GM21576 (cell line): ENCODE measurements around the gene PLA2G7.
"Not testable (repeated sequence)": the region's sequence is repeated elsewhere in the genome, so short reads cannot be mapped to it uniquely, and the experiment has no call there.

Source experiments
- ATAC-seq: cut with Tn5 transposase; IDR thresholded peaks from one replicate; pipeline ENCODE4 v1.9.1; 2021; ENCODE audit warnings: mild to moderate bottlenecking, moderate library complexity; ENCODE audit not compliant: unreplicated experiment

PLA2G7 gene

DNA sequence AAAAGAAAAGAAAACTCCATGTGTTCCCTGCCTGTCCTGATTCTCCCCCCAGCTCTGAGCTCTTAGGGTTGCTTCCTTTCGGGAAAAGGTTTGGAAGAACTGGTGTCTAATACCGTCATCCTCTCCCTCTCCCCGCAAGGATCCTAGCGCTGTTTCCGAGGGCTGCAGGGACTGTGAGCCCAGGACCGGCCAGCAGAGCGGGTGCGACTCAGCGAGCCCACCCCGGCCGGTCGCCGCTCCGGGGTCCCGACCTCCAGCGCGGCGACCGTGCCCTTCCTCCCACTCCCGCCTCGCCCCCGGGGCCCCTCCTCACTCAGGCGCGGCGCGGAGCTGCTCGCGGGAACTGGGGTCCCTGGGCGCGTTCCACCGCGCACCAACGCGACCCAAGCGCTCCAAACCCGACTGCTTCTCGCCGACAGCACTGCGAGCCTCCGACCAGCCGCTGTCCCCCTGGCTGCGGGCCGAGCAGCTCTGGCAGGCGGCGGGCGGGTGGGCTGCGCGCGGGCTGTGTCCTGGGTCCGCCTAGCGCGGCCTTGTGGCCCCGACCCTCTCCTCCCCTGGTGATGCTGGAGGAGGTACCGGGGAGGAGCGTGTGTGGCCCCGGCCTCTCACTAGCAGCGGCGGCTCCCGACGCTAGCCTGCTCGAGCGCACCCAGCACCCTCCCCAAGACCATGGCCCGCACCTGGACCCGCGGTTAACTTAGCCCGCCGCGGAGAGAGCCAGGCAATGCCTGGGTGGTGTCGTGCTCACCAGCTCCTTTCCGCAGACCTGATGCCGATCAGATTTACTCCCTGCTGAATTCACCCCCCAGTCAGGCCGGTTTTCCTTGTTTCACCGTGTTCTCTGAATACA lies at the start of gene PLA2G7:
PLA2G7 (minus strand) TSS at position 509 of the 853 bp plus-strand sequence. CDS start 12,484 bp downstream, outside the sequence.
- ATAC-seq: no peak

DNA sequence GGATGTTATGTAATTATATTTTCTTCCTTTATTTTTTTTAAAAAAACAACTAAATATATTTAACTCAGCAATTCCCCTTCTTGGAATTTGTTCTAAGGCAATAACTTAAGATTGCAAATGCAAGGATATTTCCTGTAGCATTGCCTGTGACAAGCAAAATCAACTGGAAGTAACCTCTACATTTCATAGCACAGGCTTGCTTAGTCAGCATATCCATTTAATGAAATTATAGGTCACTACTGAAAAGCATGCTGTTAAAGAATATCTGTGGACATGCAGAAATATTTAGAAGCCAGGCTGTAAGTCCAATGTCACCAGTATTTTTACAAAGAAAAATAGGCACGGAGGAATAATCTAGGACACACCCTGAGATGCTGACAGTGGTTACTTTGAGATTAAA lies 49.4 kb upstream of the PLA2G7 start:
- no peak for ATAC-seq

DNA sequence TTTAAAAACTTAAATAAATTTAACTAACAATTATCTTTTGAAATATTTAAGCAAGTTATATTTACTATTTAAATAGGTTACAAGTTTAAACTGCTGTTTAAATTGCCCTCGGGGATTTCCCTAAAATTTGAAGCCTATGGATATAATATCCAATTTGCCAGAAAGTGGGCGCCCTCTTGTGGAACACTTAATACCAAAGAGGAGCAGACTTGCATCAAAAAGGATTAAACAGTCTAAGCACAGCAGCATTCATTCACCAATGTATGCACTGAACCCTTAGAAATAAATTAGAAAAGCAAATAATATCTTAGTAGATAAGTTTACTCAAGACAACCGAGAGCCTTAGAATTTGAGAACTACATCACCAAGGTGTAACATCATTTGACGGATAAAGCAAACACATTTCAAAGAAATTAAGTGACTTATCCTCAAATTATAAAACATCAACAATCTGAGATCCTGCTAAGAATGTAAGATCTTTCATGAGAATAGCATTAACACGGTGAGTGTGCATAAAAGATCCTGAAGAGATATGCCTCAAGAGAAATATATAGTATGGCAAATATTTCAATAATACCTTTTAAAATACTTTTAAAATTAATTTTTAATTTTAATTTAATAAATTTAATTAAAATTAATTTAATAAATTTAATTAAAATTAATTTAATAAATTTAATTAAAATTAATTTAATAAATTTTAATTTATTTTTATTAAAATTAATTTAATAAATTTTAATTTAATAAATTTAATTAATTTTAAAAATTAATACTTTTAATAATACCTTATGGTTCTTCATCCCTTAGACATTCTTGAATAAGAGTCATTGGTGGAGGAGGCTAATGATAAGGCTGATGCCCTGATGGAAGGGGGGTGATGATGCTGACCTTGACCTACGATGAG lies 46.6 kb upstream of the PLA2G7 start:
- ATAC-seq: no peak

DNA sequence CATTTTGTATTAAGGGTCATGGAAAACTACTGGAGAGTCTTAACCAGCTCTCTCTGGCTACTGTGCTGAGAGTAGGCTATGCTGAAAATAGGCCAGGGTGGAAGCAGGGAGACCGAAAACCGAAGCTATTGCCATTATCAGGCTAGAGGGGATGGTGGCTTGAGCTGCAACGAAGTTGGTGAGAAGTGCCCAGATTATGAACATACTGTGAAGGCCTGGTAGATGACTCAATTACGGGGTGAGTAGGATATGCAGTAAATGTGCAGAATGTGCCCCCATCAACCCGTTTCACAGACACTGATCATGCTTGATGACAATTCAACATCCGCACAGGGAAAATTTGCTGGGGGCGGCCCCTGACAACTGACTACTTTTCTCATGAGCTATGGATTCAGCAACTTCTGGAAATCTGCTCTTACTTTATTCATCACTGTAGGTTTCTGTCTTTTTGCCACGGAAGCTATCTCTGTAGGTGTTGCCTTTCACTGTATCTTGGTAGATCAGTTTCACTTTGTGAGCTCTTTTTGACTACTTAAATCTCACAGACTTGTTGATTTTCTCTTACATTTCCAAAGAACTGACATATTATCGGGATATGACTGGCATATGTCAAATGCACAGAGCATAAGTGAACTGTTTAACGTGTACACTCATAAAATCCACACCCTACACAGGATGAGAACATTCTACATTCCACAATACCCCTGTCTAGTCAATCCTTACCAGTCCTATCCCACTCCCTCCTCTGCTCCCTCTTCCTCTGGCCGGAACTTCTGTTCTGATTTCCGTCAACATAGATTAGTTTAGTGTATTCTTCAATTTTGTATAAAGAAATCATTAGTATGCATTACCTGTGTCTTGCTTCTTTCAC lies 42.5 kb upstream of the PLA2G7 start:
- no peak for ATAC-seq

DNA sequence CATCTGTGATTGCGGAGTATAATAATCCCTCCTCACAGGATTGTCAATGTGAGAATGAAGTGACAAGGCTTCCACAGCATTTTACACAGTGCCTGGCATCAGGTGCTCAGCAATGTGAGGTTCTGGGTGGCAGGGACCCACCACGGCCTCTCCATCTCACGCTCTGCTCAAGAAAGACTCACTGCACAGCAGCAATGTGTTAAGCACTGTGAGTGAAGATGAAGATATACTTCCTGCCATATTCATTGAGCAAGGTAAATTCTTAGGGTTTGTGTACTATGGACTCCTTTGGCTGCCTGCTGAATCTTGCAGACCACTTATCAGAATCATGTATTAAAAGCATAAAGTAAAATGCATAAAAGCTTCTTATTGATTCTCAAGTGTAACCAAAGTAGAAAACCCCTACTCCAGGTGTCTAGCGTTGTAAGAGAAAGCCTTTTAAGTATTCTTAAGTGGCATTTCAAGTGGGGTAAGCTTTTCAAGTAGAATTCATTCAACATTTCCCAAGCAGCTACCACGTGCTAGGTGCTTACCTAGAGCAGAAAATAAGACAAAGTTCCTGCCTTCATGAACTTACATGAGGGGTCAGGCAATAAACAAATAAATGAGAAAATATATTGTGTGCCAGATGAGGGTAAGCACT lies 41.0 kb upstream of the PLA2G7 start:
- no peak for ATAC-seq

DNA sequence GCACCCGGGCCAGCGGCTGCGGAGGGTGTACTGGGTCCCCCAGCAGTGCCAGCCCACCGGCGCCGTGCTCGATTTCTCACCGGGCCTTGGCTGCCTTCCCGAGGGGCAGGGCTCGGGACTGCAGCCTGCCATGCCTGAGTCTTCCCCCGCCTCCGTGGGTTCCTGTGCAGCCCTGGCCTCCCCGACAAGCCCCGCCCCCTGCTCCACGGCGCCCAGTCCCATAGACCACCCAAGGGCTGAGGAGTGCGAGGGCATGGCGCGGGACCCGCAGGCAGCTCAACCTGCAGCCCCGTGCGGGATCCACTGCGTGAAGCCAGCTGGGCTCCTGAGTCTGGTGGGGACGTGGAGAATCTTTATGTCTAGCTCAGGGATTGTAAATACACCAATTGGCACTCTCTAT lies 39.6 kb upstream of the PLA2G7 start:
- ATAC-seq: not testable (repeated sequence)

DNA sequence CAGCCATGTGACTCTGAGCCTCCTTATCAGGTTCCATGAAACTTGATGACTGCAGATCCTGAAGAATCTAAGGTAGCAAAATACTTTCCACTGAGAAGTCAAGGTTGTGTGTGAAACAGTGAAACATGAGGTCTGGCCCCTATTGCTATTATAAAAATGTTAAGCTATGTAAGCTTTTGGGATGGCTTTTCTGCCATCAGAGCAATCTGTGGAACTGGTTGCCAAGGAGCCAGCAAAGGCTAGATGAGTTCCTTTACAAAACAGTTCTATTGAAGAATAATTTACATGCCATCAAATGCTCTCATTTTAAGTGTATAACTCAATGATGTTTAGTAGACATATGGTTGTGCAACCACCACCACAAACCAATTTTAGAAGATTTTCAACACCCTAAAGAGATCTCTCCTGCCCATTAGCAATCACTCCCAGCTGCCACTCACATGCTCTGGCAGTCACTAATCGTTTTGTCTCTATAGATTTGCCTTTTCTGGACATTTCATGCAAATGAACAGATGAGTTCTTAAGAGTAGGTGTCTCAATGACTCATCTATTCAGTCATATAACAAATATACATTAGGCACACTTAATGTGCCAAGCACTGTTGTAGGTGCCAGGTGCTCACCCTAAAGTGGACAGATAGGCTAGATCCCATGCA lies 38.2 kb upstream of the PLA2G7 start:
- ATAC-seq: no peak

DNA sequence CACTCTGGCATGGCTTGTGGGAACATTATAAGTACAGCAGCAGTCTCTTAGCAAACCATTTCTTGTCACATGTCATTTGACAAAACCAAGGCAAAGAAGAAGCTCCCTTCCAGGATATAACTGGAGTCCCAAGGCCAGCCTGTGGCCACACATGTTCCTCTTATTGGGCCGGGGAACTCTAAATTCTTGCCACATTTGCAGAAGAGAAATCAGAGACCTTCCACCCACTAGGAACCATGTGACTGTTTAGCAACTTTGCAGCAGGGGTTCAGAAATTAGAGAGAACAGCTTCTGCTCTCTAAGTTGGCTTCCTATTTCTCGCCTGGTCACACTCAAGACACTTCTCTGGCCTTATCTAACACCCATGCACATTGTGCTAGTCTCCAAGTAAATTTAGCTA lies 37.6 kb upstream of the PLA2G7 start:
- peak; percentile 66 for ATAC-seq

DNA sequence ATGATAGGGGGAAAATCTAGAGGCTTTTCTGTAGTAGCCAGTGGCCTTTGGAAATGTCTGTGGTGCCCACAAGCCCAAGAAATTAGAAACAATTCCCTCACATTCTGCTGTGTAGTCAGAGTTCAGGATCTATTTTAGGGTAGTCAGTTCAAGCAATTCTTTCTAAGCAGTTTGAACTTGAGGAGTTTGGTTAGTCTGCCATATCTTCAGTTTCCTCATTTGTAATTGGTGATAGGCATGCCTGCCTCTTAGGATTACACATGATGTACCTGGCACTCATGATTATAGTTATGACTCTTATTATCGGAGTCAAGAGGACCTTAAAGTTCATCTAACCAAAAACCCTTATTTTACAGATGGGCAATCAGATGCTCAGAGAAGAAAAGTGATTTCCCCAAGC lies 36.8 kb upstream of the PLA2G7 start:
- ATAC-seq: no peak

DNA sequence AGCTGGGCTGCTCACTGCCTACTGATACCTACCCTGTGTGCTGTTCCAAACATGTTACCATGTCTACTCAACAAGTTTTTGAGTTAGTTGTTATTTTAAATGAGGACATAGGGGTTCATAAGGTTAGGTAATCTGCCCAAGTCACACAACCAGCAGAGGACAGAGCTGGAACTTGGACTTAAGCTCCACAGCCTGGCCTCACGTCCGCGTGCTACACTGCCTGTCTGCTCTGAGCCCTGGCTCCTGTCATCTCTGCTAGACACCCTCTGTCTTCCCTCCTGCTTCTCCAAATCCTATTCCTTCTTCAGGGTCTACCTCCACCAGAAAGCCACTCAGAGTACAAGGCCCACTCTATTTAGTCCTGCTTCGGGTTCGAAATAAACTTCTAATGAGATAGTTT lies 29.8 kb upstream of the PLA2G7 start:
- no peak for ATAC-seq

DNA sequence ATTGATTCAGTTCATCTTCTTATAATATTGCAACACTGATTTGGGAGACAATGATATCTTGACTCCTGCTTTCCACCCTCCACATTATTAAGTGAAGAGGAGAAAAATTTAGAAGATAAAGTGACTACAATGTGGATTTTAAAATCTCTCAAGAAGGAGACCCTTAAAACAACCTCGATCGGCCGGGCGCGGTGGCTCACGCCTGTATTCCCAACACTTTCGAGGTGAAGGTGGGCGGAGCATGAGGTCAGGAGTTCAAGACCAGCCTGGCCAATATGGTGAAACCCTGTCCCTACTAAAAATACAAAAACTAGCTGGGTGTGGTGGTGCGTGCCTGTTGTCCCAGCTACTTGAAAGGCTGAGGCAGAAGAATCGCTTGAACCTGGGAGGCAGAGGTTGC lies 29.1 kb upstream of the PLA2G7 start:
- not testable (repeated sequence) for ATAC-seq

DNA sequence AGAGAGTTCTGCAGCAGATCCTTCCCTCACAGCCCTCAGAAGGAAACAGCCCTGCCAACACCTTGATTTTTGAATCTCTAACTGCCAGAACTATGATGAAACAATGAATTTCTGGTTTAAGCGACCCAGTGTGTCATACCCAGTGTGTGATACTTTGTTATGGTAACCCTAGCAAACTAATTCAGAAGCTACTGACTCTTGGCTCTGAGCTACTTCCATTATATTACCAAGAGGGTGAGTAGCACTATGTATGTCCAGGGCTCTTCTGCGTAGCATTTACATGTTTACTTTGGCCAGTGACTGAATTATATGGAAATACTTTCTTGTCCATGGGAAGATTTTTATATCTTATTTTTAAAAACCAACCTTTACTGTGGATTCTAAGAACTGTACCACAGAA lies 28.3 kb upstream of the PLA2G7 start:
- no peak for ATAC-seq

DNA sequence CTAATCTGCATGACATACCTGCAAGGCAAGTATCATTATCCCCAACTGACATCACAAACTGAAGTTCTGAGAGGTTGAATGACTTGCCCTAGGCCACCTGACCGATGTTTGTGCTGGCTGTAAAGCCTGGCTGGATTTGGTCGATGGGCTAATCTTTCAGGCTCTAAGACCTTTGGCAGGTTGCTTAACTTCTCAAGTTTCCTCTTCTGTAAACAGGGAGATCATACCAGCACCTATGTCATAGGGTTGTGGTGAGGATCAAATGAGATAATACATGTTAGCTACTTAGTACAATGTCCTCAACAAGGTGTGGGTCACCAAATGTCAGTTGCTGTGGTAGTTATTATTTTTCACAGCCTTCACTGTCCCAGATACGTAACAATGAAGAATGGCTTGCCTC lies 25.8 kb upstream of the PLA2G7 start:
- ATAC-seq: no peak

DNA sequence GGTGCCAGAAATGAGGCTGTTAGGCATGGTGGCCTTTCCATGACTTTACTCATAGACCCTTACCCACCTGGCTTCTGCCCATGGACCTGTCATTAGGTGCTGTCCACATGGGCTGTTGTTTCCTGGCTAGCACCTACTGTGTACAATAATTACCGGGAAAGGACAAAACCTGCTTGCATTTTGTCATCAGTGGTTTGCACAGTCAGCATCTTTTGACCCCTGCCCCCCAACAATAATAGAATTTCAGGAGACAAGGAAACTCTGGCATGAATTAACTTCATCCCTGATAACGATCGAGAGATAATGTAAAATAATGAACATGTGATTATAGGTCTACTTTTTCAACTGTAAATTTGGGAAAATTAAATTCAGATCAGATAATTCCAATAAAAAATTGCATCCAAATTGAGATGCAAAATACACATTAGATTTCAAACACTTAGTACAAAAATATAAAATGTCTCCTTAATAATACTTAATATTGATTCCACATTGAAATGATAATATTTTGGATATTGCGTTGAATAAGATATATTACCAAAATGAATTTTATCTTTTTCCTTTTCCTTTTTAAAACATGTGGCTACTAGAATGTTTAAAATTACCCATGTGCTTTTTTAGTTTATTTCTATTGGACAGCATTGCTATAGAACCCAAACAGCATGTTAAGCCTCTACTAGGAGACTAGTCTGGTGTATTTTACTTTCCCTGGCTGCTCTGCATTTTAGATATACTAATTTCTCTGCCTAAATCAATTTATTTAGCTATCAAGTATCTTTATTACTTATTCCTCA lies 24.0 kb upstream of the PLA2G7 start:
- no peak for ATAC-seq

DNA sequence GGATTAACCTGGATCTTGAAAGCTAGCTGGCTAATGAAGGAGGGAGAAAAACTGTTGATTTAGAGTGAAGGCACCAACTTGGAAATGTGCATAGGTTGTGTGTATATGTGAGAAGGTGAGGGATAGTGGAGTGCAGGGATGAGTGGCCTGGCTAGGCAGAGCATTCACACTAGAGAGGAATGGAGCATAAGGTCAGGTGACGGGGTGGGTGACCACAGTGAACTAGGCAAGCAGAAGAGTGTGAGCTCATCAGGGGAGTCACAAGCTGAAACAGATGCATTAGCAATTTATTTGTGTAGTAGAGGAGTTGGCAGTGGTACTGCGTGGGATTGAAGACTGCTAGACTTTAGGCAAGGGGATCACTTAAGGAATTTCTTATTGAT lies 22.0 kb upstream of the PLA2G7 start:
- ATAC-seq: no peak

DNA sequence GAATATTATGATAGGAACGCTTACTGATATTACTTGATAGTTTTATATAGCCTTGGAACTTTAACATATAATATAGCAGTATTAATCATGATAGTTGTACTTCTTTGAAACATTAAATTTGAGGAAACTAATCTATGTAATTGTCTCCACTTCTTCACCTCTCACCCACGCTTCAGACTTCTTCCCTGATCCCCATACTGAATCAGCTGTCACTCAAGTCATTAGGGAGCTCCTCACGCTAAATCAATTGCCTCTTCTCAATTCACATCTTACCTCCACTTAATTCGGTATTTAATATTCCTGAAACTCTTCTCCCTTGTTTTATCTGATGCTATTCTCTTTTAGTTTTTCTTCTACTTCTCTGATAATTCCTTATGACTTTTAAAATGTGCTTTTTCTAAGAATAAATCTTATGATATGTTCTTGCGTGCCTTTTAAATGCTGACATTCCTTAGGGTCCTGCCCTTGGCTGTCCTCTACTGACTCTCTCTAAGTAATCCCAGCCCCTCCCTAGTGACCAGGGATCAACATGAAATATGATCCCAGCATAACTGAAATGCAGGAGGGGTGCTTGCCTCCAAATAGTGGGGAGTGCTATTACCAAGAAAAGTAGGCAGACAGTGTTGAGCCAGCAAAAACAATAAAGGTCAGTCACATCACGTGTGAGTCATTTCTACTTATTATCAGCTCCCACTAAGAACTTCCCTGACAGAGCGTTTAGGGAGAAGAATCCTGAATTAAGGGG lies 21.5 kb upstream of the PLA2G7 start:
- no peak for ATAC-seq

DNA sequence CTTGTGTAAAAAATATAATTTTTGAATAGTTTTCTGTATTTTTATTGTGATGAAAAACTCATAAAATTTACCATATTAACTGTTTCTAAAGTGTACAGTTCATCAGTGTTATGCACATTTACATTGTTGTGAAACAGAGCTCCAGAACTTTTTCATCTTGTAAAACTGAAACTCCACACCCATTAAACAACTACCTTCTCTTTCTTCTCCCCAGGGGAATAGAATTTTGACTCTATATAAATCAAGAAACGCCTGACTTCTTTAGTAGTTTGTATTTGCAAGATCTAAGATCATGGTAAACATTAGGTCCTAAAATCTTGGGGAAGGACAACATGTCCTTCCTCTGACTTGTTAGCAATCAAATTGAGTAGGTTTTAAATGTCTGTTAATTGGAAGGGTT lies 20.7 kb upstream of the PLA2G7 start:
- ATAC-seq: no peak

DNA sequence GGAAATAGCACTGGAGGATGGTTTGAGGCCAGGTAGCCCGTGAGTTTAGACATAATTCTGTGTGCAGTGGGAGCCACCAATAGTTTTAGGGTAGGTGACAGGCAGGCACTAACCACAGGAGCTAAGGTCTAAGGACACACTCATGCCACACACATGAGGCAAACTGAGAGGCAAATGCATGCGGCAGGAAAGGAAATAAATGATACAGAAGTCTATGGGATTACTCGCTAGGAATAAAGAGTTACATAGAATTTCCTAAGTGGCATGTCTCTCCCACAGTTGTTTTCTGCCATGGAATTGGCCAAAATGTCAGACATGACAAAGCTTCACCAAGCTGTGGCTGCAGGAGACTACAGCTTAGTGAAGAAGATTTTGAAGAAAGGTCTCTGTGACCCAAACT lies 16.5 kb upstream of the PLA2G7 start:
- no peak for ATAC-seq

DNA sequence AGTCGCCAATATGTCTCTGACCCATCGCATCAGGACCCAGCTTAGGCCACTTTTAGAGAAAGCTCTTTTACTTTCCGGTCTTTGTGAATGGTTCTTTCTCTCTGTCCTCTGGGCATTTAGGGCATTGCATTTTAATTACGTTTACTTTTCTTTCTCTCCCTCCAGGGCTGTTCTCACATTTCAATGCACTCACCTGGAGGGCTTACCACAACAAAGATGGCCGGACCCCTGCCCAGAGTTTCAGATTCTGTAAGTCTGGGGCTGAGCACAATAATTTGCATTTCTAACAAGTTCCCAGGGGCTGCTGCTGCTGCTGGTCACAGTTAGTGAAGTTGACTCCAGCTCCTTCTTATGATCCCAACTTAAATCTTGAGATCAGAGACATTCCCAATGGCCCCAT lies 14.6 kb upstream of the PLA2G7 start:
- no peak for ATAC-seq
